Measurements from ENCODE around the gene IPPK. TPM values are rescaled to one million over a fixed set of nuclear protein-coding genes. Genes with fewer than 3 reads are reported as not detected.

Gene IPPK
- total RNA-seq, 4 donors from 2014 or later: 6.8 to 11.4 (median 7.5) TPM

GRCh38 chr9:92634712-92635605 lies 35.0 kb downstream of the IPPK start:
- ATAC-seq (peak; percentile 52 to 84), DNase-seq (peak; percentile 27 to 54)
- H3K27me3 ChIP-seq: no peaks in the 10 kb centered on the region
- peaks cover 0 to 66% of the 10 kb centered on the region in 2 donors for H3K36me3 ChIP-seq
- H3K4me3 ChIP-seq: no peak overlapping the region
- H3K27ac ChIP-seq: no peak overlapping the region
- H3K9me3 ChIP-seq: no peaks in the 10 kb centered on the region
- intact Hi-C loops (cut with DNase I; ENCODE audit: low total_unique reads) (loop anchor here (1.0 to 10.0 kb wide), 3 partner anchors 130 to 495 kb away; no protein-coding TSS in a partner anchor), in situ Hi-C loops (cut with MboI; ENCODE audit: low sequenced_read_pairs in 4 of 4) (loop anchor here (10.0 to 25.0 kb wide), 6 partner anchors 173 to 500 kb away; partner anchors contain the start of genes CENPP (in 1 of the 4) and NOL8 (in 1 of the 4))
- no peaks in the 10 kb centered on the region for H3K4me1 ChIP-seq
- TF ChIP-seq POLR2A (IDR thresholded peaks at IDR 0.05) (no peak), CTCF (IDR thresholded peaks at IDR 0.05 in 4 of 5, conservative IDR thresholded peaks at IDR 0.05 in 1 of 5) (peak; percentile 71 to 88 (median 85))

- ATAC-seq: no peak
- in situ Hi-C loops (cut with MboI; ENCODE audit: low sequenced_read_pairs in 4 of 4): loop anchor here (10.0 to 25.0 kb wide), 6 partner anchors 171 to 499 kb away; partner anchors contain the start of genes CENPP (in 1 of the 4) and NOL8 (in 1 of the 4)
- H3K36me3 ChIP-seq: peaks cover 0 to 66% of the 10 kb centered on the region in 2 donors
- intact Hi-C loops (cut with DNase I; ENCODE audit: low total_unique reads): loop anchor here (1.0 to 10.0 kb wide), 3 partner anchors 129 to 493 kb away; no protein-coding TSS in a partner anchor
- no peaks in the 10 kb centered on the region for H3K9me3 ChIP-seq
- H3K4me1 ChIP-seq: no peaks in the 10 kb centered on the region
- no peak for TF ChIP-seq CTCF (IDR thresholded peaks at IDR 0.05 in 4 of 5, conservative IDR thresholded peaks at IDR 0.05 in 1 of 5)
- TF ChIP-seq POLR2A (IDR thresholded peaks at IDR 0.05): no peak
- no peak overlapping the region for H3K4me3 ChIP-seq
- no peak overlapping the region for H3K27ac ChIP-seq
- DNase-seq: no peak
- no peaks in the 10 kb centered on the region for H3K27me3 ChIP-seq
Observed at GRCh38 chr9:92633614-92634278, 36.2 kb downstream of the IPPK start.

GRCh38 chr9:92632641-92633040 lies 37.3 kb downstream of the IPPK start:
- in situ Hi-C loops (cut with MboI; ENCODE audit: low sequenced_read_pairs in 4 of 4) (loop anchor here (10.0 to 25.0 kb wide), 6 partner anchors 170 to 498 kb away; partner anchors contain the start of genes CENPP (in 1 of the 4) and NOL8 (in 1 of the 4)), intact Hi-C loops (cut with DNase I; ENCODE audit: low total_unique reads) (loop anchor here (5.0 to 10.0 kb wide), 2 partner anchors 128 to 290 kb away; no protein-coding TSS in a partner anchor)

More at GRCh38 chr9:92632641-92633040, 37.3 kb downstream of the IPPK start:
- Histone ChIP-seq H3K9me3 (no peaks in the 10 kb centered on the region), H3K27me3 (no peaks in the 10 kb centered on the region), H3K4me1 (no peaks in the 10 kb centered on the region), H3K27ac (no peak overlapping the region), H3K4me3 (no peak overlapping the region), H3K36me3 (peaks cover 0 to 56% of the 10 kb centered on the region in 2 donors)
- TF ChIP-seq POLR2A (IDR thresholded peaks at IDR 0.05): no peak
- no peak for TF ChIP-seq CTCF (IDR thresholded peaks at IDR 0.05 in 4 of 5, conservative IDR thresholded peaks at IDR 0.05 in 1 of 5)
- no peak for DNase-seq
- no peak for ATAC-seq

Measured in gastrocnemius medialis (tissue), 4 donors.